ENCODE measurements around the gene PLEKHM2.

PLEKHM2 gene

DNA sequence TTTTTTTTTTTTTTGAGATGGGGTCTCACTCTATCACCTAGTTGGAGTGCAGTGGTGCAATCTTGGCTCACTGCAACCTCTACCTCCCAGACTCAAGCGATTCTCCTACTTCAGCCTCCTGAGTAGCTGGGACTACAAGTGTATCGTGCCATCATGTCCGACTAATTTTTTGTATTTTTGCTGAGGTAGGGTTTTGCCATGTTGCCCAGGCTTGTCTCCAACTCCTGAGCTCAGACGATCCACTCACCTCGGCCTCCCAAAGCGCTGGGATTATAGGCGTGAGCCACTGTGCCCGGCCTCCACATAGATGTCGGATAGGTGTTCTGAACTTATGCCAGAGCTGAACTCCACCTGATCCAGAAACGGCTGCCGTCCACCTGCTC, 21.1 kb downstream of the PLEKHM2 start:
- peaks cover 51% of the 10 kb centered on the region for H3K4me1 ChIP-seq (ENCODE audit: insufficient read depth, low read length)
- no peaks in the 10 kb centered on the region for H3K27me3 ChIP-seq (ENCODE audit: control insufficient read depth in 1 of 2, insufficient read depth in 2 of 2, low read length in 2 of 2)
- no peak overlapping the region for H3K9ac ChIP-seq (ENCODE audit: low read length)
- H3K27ac ChIP-seq (ENCODE audit: low read depth, low read length) = peak overlapping the region; percentile 17
- no peaks in the 10 kb centered on the region for H3K36me3 ChIP-seq (ENCODE audit: insufficient read depth, low read length)
- H3K4me3 ChIP-seq (ENCODE audit: low read depth in 1 of 2, low read length in 2 of 2) = no peak overlapping the region
- no peaks in the 10 kb centered on the region for H3K9me3 ChIP-seq (ENCODE audit: low read length)

DNA sequence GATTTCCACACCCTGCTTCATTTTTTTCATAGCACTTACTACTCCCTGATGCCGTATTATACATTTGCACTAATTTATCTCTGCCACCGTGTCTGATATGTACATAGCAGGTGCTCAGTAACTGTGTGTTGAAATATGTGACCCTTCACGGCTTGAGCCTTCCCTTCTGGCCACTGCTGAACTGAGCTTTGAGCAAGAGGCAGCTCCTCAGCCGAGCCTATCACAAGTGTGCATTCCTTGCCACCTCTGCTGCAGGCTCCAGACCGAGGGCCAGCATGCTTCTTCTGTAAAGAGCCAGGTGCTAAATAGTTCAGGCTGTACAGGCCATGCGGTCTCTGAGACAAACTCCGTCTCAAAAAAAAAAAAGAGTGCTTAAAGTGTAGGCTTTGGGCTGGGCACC, 22.6 kb downstream of the PLEKHM2 start:
- Histone ChIP-seq H3K27ac (ENCODE audit: low read depth, low read length) (peak overlapping the region; percentile 32), H3K9ac (ENCODE audit: low read length) (no peak overlapping the region), H3K27me3 (ENCODE audit: control insufficient read depth in 1 of 2, insufficient read depth in 2 of 2, low read length in 2 of 2) (no peaks in the 10 kb centered on the region), H3K4me3 (ENCODE audit: low read depth in 1 of 2, low read length in 2 of 2) (no peak overlapping the region), H3K4me1 (ENCODE audit: insufficient read depth, low read length) (peaks cover 45% of the 10 kb centered on the region), H3K36me3 (ENCODE audit: insufficient read depth, low read length) (no peaks in the 10 kb centered on the region), H3K9me3 (ENCODE audit: low read length) (no peaks in the 10 kb centered on the region)

DNA sequence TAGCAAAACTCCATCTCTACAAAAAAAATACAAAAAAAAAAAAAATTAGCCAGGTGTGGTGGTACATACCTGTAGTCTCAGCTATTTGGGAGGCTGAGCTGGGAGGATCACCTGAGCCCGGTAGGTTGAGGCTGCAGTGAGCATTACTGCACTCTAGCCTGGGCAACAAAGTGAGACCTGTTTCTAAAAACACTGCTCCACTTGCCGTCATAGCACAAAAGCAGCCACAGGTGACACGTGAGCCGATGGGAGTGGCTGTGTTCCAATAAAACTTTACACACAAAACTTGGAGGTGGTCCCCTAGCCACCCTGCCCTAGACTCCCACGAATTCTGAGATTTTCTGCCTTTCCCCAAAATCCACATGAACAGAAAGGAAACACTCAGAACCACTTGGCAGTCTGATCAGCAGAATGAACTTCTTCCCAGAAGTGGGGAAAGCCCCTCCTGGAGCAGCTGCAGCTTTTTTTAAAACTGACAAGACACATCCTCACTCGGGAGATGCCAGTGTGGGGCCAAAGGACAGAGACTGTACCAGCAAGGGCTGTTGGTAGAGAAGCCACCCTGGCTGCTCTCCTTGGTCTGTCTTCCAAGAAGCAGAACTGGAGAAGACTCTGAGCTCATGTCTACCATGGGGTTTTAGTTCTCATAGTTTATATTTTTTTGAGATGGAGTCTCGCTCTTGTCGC, 23.3 kb downstream of the PLEKHM2 start:
- H3K9ac ChIP-seq (ENCODE audit: low read length) = no peak overlapping the region
- peaks cover 45% of the 10 kb centered on the region for H3K4me1 ChIP-seq (ENCODE audit: insufficient read depth, low read length)

DNA sequence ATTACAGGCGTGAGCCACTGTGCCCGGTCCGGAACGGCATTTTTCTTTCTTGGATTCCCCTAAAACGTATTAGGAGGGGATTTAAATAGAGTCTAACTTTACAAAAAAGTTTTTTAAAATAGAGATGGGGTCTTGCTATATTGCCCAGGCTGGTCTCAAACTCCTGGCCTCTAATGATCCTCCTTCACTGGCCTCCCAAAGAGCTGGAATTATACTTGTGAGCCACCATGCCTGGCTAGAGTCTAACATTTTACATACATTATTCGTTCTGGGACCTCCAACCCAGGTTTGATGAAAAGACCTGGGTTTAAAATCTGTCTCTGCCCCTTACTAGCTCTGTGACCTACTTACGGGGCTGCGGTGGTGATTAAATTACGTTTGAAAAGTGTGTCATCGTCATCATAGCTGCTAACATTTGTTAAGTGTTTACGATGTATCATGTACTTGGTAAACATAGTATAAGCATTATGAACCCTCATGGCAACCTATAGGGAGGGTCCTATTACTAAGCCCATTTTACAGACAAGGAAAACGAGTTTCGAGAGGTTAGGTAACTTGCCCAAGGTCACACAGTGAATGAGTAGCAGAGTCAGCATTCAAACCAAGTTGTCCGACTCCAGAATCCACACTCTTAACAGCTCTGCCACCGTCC, 24.5 kb downstream of the PLEKHM2 start:
- Histone ChIP-seq H3K36me3 (ENCODE audit: insufficient read depth, low read length) (no peaks in the 10 kb centered on the region), H3K9ac (ENCODE audit: low read length) (no peak overlapping the region), H3K4me1 (ENCODE audit: insufficient read depth, low read length) (peaks cover 33% of the 10 kb centered on the region), H3K27me3 (ENCODE audit: control insufficient read depth in 1 of 2, insufficient read depth in 2 of 2, low read length in 2 of 2) (no peaks in the 10 kb centered on the region), H3K27ac (ENCODE audit: low read depth, low read length) (no peak overlapping the region), H3K4me3 (ENCODE audit: low read depth in 1 of 2, low read length in 2 of 2) (no peak overlapping the region), H3K9me3 (ENCODE audit: low read length) (no peaks in the 10 kb centered on the region)

More for the DNA sequence above, 23.3 kb downstream of the PLEKHM2 start:
- Histone ChIP-seq H3K9me3 (ENCODE audit: low read length) (no peaks in the 10 kb centered on the region), H3K4me3 (ENCODE audit: low read depth in 1 of 2, low read length in 2 of 2) (no peak overlapping the region), H3K36me3 (ENCODE audit: insufficient read depth, low read length) (no peaks in the 10 kb centered on the region), H3K27me3 (ENCODE audit: control insufficient read depth in 1 of 2, insufficient read depth in 2 of 2, low read length in 2 of 2) (no peaks in the 10 kb centered on the region), H3K27ac (ENCODE audit: low read depth, low read length) (peak overlapping the region; percentile 32)

DNA sequence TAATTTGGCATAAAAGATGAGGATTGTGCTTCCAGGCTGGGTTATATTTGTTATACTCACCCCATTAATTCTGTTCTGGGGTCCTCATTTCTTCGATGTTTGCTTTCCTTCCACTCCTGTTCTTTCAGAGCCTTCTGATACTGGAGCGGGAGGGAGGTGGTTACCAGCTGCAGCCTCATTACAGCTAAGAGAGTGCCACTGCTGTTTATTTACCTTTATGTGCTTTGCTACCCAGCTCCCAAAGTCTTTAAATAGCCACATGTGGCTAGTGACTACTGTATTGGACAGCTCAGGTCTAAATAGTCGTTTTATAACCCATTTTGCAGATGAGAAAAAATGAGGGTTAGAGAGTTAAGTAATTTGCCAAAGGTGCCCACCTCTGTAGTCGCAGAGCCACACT, 25.1 kb downstream of the PLEKHM2 start:
- no peaks in the 10 kb centered on the region for H3K9me3 ChIP-seq (ENCODE audit: low read length)
- no peaks in the 10 kb centered on the region for H3K27me3 ChIP-seq (ENCODE audit: control insufficient read depth in 1 of 2, insufficient read depth in 2 of 2, low read length in 2 of 2)
- H3K4me3 ChIP-seq (ENCODE audit: low read depth in 1 of 2, low read length in 2 of 2) = no peak overlapping the region
- no peak overlapping the region for H3K9ac ChIP-seq (ENCODE audit: low read length)
- peaks cover 31% of the 10 kb centered on the region for H3K4me1 ChIP-seq (ENCODE audit: insufficient read depth, low read length)
- no peak overlapping the region for H3K27ac ChIP-seq (ENCODE audit: low read depth, low read length)
- H3K36me3 ChIP-seq (ENCODE audit: insufficient read depth, low read length) = no peaks in the 10 kb centered on the region

DNA sequence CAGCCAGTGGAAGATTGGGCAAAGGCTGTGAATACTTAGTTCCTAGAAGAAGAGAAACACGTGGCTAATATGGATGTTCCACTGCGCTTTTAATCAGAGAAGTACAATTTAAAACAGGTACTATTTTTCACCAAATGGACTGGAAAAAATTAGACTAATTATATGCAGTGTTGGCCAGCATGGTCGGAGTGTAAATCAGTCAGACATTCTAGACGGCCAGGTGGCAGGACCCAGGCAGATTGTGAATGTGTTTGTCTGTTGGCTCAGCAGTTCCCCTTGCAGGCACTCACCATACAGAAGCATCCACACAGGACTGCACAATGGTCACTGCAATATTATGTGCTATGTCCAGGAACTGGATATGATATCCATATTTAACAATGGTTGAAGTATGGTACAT, 28.0 kb downstream of the PLEKHM2 start:
- H3K9ac ChIP-seq (ENCODE audit: low read length) = no peak overlapping the region
- no peaks in the 10 kb centered on the region for H3K9me3 ChIP-seq (ENCODE audit: low read length)
- H3K4me1 ChIP-seq (ENCODE audit: insufficient read depth, low read length) = peaks cover 45% of the 10 kb centered on the region
- H3K4me3 ChIP-seq (ENCODE audit: low read depth in 1 of 2, low read length in 2 of 2) = no peak overlapping the region
- H3K27ac ChIP-seq (ENCODE audit: low read depth, low read length) = no peak overlapping the region
- peaks cover 9% of the 10 kb centered on the region for H3K36me3 ChIP-seq (ENCODE audit: insufficient read depth, low read length)
- no peaks in the 10 kb centered on the region for H3K27me3 ChIP-seq (ENCODE audit: control insufficient read depth in 1 of 2, insufficient read depth in 2 of 2, low read length in 2 of 2)

DNA sequence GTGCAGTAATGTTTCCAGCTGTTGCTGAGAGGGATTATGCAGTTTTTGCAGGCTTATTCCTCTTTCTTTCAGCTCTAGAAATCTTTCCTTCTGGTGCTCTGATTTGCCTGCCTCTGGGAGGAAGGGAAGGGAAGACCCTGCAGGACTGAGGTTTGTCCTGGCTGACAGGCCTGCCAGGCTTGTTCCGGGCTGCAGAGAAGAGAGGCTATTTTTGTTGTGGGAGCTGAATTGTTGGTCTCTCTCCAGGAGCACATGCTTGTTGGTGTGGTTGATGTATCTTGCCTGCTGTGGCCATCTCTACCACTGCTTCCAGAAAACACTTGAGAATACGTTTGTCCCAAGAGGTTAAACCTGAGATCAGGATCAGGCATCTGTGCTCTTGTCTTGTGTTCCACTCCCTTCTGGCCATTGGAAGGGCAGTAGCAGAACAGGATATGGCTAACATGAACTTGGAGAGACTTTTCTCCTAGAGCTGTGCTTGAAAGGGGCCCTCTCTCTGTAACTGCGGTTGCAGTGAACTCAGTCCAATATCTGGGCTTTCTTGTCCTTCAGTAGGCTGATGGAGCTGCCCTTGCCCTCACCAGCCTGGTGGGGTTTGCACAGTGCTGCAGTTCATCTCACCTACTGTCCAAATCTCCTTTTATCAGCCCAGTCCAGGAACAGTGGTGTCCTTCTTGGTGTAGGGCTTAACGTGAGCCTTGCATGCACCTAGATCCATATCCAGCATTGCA, 30.5 kb downstream of the PLEKHM2 start:
- H3K4me1 ChIP-seq (ENCODE audit: insufficient read depth, low read length) = peaks cover 48% of the 10 kb centered on the region
- no peaks in the 10 kb centered on the region for H3K9me3 ChIP-seq (ENCODE audit: low read length)
- no peak overlapping the region for H3K9ac ChIP-seq (ENCODE audit: low read length)

DNA sequence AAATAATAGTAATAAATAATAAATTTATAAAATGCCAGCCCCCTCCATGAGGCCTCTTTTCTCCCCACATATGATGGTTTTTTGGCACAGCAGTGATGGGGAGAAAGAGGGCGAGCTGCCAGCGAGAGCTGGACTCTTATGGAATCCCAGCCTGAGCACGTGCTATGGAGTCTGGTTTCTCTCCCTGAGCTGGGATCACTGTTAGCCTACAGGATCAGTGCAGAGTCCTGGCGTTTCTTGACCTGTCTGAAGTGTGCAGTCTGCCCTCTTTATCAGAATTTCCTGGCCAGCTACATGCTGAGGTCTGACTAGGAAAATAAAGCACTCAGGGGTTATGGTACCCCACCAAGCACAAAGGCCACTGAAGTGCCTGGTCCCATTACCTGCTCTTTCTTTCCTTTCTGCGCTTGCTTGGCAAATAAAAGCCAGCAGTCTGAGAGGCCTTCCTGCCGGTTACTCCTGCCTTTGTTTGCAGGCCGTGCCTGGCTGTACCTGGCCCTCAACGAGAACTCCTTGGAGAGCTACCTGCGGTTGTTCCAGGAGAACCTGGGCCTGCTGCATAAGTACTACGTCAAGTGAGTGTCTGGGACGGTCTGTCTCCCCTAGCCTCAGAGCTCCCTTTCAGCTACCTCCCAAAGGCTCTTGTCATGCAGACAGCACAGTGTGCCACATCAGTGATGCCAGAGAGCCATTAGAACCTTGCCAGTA, 33.5 kb downstream of the PLEKHM2 start:
- Histone ChIP-seq H3K9me3 (ENCODE audit: low read length) (no peaks in the 10 kb centered on the region), H3K36me3 (ENCODE audit: insufficient read depth, low read length) (peaks cover 34% of the 10 kb centered on the region), H3K27ac (ENCODE audit: low read depth, low read length) (peak overlapping the region; percentile 47), H3K27me3 (ENCODE audit: control insufficient read depth in 1 of 2, insufficient read depth in 2 of 2, low read length in 2 of 2) (no peaks in the 10 kb centered on the region), H3K9ac (ENCODE audit: low read length) (no peak overlapping the region), H3K4me3 (ENCODE audit: low read depth in 1 of 2, low read length in 2 of 2) (no peak overlapping the region), H3K4me1 (ENCODE audit: insufficient read depth, low read length) (peaks cover 53% of the 10 kb centered on the region)

More for the DNA sequence above, 30.5 kb downstream of the PLEKHM2 start:
- Histone ChIP-seq H3K4me3 (ENCODE audit: low read depth in 1 of 2, low read length in 2 of 2) (peak overlapping the region in 1 of 2 donors; percentile 25), H3K27me3 (ENCODE audit: control insufficient read depth in 1 of 2, insufficient read depth in 2 of 2, low read length in 2 of 2) (no peaks in the 10 kb centered on the region), H3K36me3 (ENCODE audit: insufficient read depth, low read length) (peaks cover 23% of the 10 kb centered on the region), H3K27ac (ENCODE audit: low read depth, low read length) (peak overlapping the region; percentile 79)

DNA sequence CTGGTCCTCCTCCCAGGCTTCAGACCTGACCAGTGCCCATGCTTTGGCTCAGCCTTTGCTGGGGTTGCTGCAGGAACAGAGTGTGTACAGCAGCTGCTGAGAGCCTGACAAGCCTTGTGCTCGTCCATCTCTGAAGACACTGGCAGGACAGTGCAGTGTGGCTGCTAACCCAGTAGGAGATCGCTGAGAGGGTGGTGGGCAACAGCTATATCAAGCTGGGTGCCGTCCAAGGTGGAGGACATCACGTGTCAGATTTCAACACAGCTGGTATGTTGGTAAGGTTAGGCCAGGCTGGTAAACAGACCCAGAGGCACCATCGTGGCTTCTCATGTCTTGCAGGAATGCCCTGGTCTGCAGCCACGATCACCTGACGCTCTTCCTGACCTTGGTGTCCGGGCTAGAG, 34.1 kb downstream of the PLEKHM2 start:
- H3K27ac ChIP-seq (ENCODE audit: low read depth, low read length) = peak overlapping the region; percentile 47
- no peaks in the 10 kb centered on the region for H3K9me3 ChIP-seq (ENCODE audit: low read length)
- no peaks in the 10 kb centered on the region for H3K27me3 ChIP-seq (ENCODE audit: control insufficient read depth in 1 of 2, insufficient read depth in 2 of 2, low read length in 2 of 2)
- H3K9ac ChIP-seq (ENCODE audit: low read length) = no peak overlapping the region
- peaks cover 59% of the 10 kb centered on the region for H3K4me1 ChIP-seq (ENCODE audit: insufficient read depth, low read length)
- no peak overlapping the region for H3K4me3 ChIP-seq (ENCODE audit: low read depth in 1 of 2, low read length in 2 of 2)
- H3K36me3 ChIP-seq (ENCODE audit: insufficient read depth, low read length) = peaks cover 34% of the 10 kb centered on the region

DNA sequence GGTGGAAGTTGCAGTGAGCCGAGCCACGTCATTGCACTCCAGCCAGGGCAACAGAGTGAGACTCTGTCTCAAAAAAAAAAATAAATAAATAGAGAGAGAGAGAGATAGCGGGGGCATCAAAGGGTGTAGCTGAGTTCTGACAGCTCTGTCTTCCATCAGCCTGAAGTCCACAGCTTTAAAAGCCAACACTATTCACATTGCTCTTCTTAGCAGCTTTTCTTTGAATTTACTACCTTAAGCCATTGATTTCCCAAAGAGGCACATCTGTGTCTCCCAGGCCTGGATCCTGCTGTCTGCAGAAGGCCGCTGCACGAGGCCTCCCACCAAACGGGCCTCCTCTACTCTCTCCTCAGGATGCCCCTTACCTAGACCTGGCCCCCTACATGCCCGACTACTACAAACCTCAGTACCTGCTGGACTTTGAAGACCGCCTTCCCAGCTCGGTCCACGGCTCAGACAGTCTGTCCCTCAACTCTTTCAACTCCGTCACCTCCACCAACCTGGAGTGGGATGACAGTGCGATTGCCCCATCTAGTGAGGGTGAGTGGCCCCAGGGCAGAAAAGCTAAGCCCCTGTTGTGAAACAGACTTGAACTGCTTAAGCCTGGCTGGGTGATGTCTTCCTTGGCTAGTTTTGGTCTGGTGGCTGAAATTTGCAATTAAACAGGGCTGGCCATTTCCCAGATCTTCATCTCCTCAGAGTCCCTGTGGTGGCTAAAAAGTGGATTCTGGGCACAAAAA, 35.4 kb downstream of the PLEKHM2 start:
- H3K4me3 ChIP-seq (ENCODE audit: low read depth in 1 of 2, low read length in 2 of 2) = no peak overlapping the region
- H3K36me3 ChIP-seq (ENCODE audit: insufficient read depth, low read length) = peaks cover 34% of the 10 kb centered on the region
- no peaks in the 10 kb centered on the region for H3K9me3 ChIP-seq (ENCODE audit: low read length)
- no peak overlapping the region for H3K9ac ChIP-seq (ENCODE audit: low read length)
- H3K27me3 ChIP-seq (ENCODE audit: control insufficient read depth in 1 of 2, insufficient read depth in 2 of 2, low read length in 2 of 2) = no peaks in the 10 kb centered on the region
- no peak overlapping the region for H3K27ac ChIP-seq (ENCODE audit: low read depth, low read length)
- H3K4me1 ChIP-seq (ENCODE audit: insufficient read depth, low read length) = peaks cover 52% of the 10 kb centered on the region

DNA sequence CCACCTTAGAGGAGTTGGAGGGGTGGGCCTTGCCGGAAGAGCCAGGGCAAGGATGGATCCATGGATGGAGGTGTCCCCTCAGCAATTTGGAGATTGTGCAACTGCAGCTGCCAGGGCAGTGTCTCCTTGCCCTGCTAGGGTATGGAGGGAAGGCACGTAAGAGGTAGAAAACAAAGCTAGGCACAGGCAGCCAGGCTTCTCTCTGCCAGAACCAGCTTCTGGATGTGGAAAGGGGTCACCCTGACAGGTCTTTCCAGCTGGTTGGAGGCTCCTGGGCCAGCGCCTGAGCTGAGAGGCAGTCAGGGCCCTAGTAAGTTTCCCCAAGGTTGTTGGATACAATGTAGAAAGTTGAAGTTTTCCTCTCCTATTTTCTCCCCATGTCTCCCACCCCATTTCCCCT, 36.7 kb downstream of the PLEKHM2 start:
- no peak overlapping the region for H3K4me3 ChIP-seq (ENCODE audit: low read depth in 1 of 2, low read length in 2 of 2)
- no peak overlapping the region for H3K27ac ChIP-seq (ENCODE audit: low read depth, low read length)
- no peaks in the 10 kb centered on the region for H3K27me3 ChIP-seq (ENCODE audit: control insufficient read depth in 1 of 2, insufficient read depth in 2 of 2, low read length in 2 of 2)
- H3K36me3 ChIP-seq (ENCODE audit: insufficient read depth, low read length) = peaks cover 43% of the 10 kb centered on the region
- no peaks in the 10 kb centered on the region for H3K9me3 ChIP-seq (ENCODE audit: low read length)
- peaks cover 39% of the 10 kb centered on the region for H3K4me1 ChIP-seq (ENCODE audit: insufficient read depth, low read length)
- no peak overlapping the region for H3K9ac ChIP-seq (ENCODE audit: low read length)
